Skeletal muscle satellite cell (primary cell): ENCODE results near the gene PPOX.
A peak's percentile ranks its signal among the peaks of the same experiment; 100 is the strongest.

Experiments used
- H3K27me3 ChIP-seq: 2 replicates; pipeline ENCODE4 v1.7.0; 2013; ENCODE audit warnings: low read length; ENCODE audit not compliant: control insufficient read depth, insufficient read depth
- H3K36me3 ChIP-seq: 2 replicates; pipeline ENCODE4 v1.7.0; 2013; ENCODE audit warnings: mild to moderate bottlenecking, control low read depth, low read length; ENCODE audit not compliant: insufficient read depth
- H3K4me1 ChIP-seq: 2 replicates; pipeline ENCODE4 v1.7.0; 2013; ENCODE audit warnings: low read length; ENCODE audit not compliant: control insufficient read depth, insufficient read depth
- H3K4me2 ChIP-seq: 2 replicates; pipeline ENCODE4 v1.7.0; 2013; ENCODE audit warnings: mild to moderate bottlenecking, low read length
- H3K4me3 ChIP-seq: 2 replicates; pipeline ENCODE4 v1.7.0; 2013; ENCODE audit warnings: low read length
- H3K9ac ChIP-seq: 2 replicates; pipeline ENCODE4 v1.7.0; 2013; ENCODE audit warnings: mild to moderate bottlenecking, low read depth, low read length, moderate library complexity
- H3K9me3 ChIP-seq: replicated peaks from 2 replicates; pipeline ENCODE4 v1.7.0; 2013; ENCODE audit warnings: mild to moderate bottlenecking, control low read depth, low read length

The PPOX gene

GRCh38 chr1:161166669-161167548, 683 bp downstream of the PPOX start:
- Histone ChIP-seq H3K9me3 (no peaks in the 10 kb centered on the region), H3K4me3 (peak overlapping the region; percentile 91), H3K4me1 (peaks cover 14% of the 10 kb centered on the region), H3K27me3 (no peaks in the 10 kb centered on the region), H3K9ac (peak overlapping the region; percentile 87), H3K4me2 (peak overlapping the region; percentile 92), H3K36me3 (peaks cover 45% of the 10 kb centered on the region)

GRCh38 chr1:161168906-161169305, 2.7 kb downstream of the PPOX start:
- no peaks in the 10 kb centered on the region for H3K27me3 ChIP-seq
- no peak overlapping the region for H3K4me3 ChIP-seq
- H3K36me3 ChIP-seq, result peaks cover 47% of the 10 kb centered on the region
- no peak overlapping the region for H3K9ac ChIP-seq
- peaks cover 28% of the 10 kb centered on the region for H3K4me1 ChIP-seq
- H3K4me2 ChIP-seq, result no peak overlapping the region
- H3K9me3 ChIP-seq, result no peaks in the 10 kb centered on the region

GRCh38 chr1:161171191-161171590, 5.0 kb downstream of the PPOX start:
- Histone ChIP-seq H3K27me3 (no peaks in the 10 kb centered on the region), H3K4me2 (no peak overlapping the region), H3K4me3 (no peak overlapping the region), H3K36me3 (peaks cover 43% of the 10 kb centered on the region), H3K9me3 (no peaks in the 10 kb centered on the region), H3K4me1 (peaks cover 24% of the 10 kb centered on the region), H3K9ac (peak overlapping the region; percentile 16)

- peaks cover 43% of the 10 kb centered on the region for H3K36me3 ChIP-seq
- H3K4me1 ChIP-seq, result peaks cover 29% of the 10 kb centered on the region
- H3K27me3 ChIP-seq, result no peaks in the 10 kb centered on the region
- H3K9me3 ChIP-seq, result no peaks in the 10 kb centered on the region
- no peak overlapping the region for H3K4me3 ChIP-seq
- peak overlapping the region; percentile 61 for H3K9ac ChIP-seq
- no peak overlapping the region for H3K4me2 ChIP-seq
Measured at GRCh38 chr1:161171696-161172095, 5.5 kb downstream of the PPOX start.

- Histone ChIP-seq H3K4me3 (no peak overlapping the region), H3K4me2 (peak overlapping the region; percentile 16), H3K27me3 (no peaks in the 10 kb centered on the region), H3K9me3 (no peaks in the 10 kb centered on the region), H3K36me3 (peaks cover 43% of the 10 kb centered on the region), H3K4me1 (peaks cover 25% of the 10 kb centered on the region), H3K9ac (peak overlapping the region; percentile 61)
Measured at GRCh38 chr1:161172349-161172748, 6.1 kb downstream of the PPOX start.

GRCh38 chr1:161172776-161173376, 6.7 kb downstream of the PPOX start:
- Histone ChIP-seq H3K9ac (peak overlapping the region; percentile 66), H3K4me1 (peaks cover 30% of the 10 kb centered on the region), H3K36me3 (peaks cover 43% of the 10 kb centered on the region), H3K4me2 (peak overlapping the region; percentile 32), H3K27me3 (no peaks in the 10 kb centered on the region), H3K4me3 (no peak overlapping the region), H3K9me3 (no peaks in the 10 kb centered on the region)

- no peaks in the 10 kb centered on the region for H3K9me3 ChIP-seq
- peaks cover 43% of the 10 kb centered on the region for H3K36me3 ChIP-seq
- H3K4me2 ChIP-seq, result peak overlapping the region; percentile 32
- no peak overlapping the region for H3K4me3 ChIP-seq
- peaks cover 31% of the 10 kb centered on the region for H3K4me1 ChIP-seq
- H3K9ac ChIP-seq, result peak overlapping the region; percentile 66
- H3K27me3 ChIP-seq, result no peaks in the 10 kb centered on the region
Measured at GRCh38 chr1:161173711-161174110, 7.5 kb downstream of the PPOX start.

GRCh38 chr1:161174911-161175310, 8.7 kb downstream of the PPOX start:
- Histone ChIP-seq H3K9ac (no peak overlapping the region), H3K36me3 (peaks cover 37% of the 10 kb centered on the region), H3K27me3 (no peaks in the 10 kb centered on the region), H3K4me2 (no peak overlapping the region), H3K4me3 (no peak overlapping the region), H3K4me1 (peaks cover 31% of the 10 kb centered on the region), H3K9me3 (no peaks in the 10 kb centered on the region)

- peaks cover 30% of the 10 kb centered on the region for H3K36me3 ChIP-seq
- H3K4me3 ChIP-seq, result peak overlapping the region; percentile 99
- no peaks in the 10 kb centered on the region for H3K9me3 ChIP-seq
- peak overlapping the region; percentile 96 for H3K9ac ChIP-seq
- H3K27me3 ChIP-seq, result no peaks in the 10 kb centered on the region
- H3K4me1 ChIP-seq, result peaks cover 31% of the 10 kb centered on the region
- peak overlapping the region; percentile 95 for H3K4me2 ChIP-seq
Measured at GRCh38 chr1:161175771-161176453, 9.7 kb downstream of the PPOX start.

GRCh38 chr1:161176468-161177111, 10.4 kb downstream of the PPOX start:
- no peaks in the 10 kb centered on the region for H3K27me3 ChIP-seq
- peak overlapping the region; percentile 95 for H3K4me2 ChIP-seq
- peaks cover 31% of the 10 kb centered on the region for H3K4me1 ChIP-seq
- H3K36me3 ChIP-seq, result peaks cover 24% of the 10 kb centered on the region
- no peaks in the 10 kb centered on the region for H3K9me3 ChIP-seq
- H3K9ac ChIP-seq, result peak overlapping the region; percentile 96
- peak overlapping the region; percentile 99 for H3K4me3 ChIP-seq
